Stomach (tissue), 9 donors: ENCODE data around the gene GBP5. TPM values are rescaled to one million over a fixed set of nuclear protein-coding genes. Genes with fewer than 3 reads are reported as not detected.

Source experiments
- DNase-seq, 2 donors: peaks; one replicate each; pipeline versions ENCODE4 v3.0.0 to v3.0.0-alpha.2; 2013 to 2019
- H3K27ac ChIP-seq, 5 donors: fragments of 200-600 bp in 4 of 5; sonication (generic) in 4 of 5; one replicate each; pipeline ENCODE4 v1.5.1; 2013 to 2019; ENCODE audit warnings: mild to moderate bottlenecking in 1 of 5, moderate library complexity in 1 of 5
- H3K27me3 ChIP-seq, 3 donors: fragments of 200-600 bp; sonication (generic); one replicate each; pipeline ENCODE4 v1.5.1; 2017 to 2019; ENCODE audit warnings: mixed run types in 1 of 3
- H3K36me3 ChIP-seq, 4 donors: fragments of 200-600 bp; sonication (generic); 1 replicate in 3 of 4; 2 replicates in 1 of 4; pipeline ENCODE4 v1.5.1; 2016 to 2019
- H3K4me1 ChIP-seq, 4 donors: fragments of 200-600 bp; sonication (generic); one replicate each; pipeline ENCODE4 v1.5.1; 2016 to 2019
- H3K4me3 ChIP-seq, 4 donors: fragments of 200-600 bp; sonication (generic) in 3 of 4; one replicate each; pipeline ENCODE4 v1.5.1; 2016 to 2019; ENCODE audit warnings: mild to moderate bottlenecking in 1 of 4
- H3K9me3 ChIP-seq, 4 donors: fragments of 200-600 bp; sonication (generic); one replicate each; pipeline ENCODE4 v1.5.1; 2016 to 2019
- EP300 ChIP-seq: sonication (generic); formaldehyde crosslinking; IDR thresholded peaks from one replicate; pipeline ENCODE4 v1.6.1; 2017; ENCODE audit warnings: antibody characterized with exemption
- POLR2A ChIP-seq, 4 donors: fragments of 450-650 bp; IDR thresholded peaks; one replicate each; pipeline ENCODE4 v1.6.1; 2016; ENCODE audit warnings: antibody characterized with exemption in 4 of 4, control low read depth in 2 of 4, mild to moderate bottlenecking in 1 of 4, moderate library complexity in 1 of 4
- POLR2AphosphoS5 ChIP-seq, 3 donors: sonication (generic); formaldehyde crosslinking; IDR thresholded peaks; one replicate each; pipeline ENCODE4 v1.6.1; 2016; ENCODE audit warnings: antibody characterized with exemption in 3 of 3
- WGBS, 5 donors: extraction: QIAGEN DNeasy Blood & Tissue Kit in 3 of 5; methylation state at CpG; one replicate each; pipeline versions ENCODE4 v1.1.5 to v1.1.7; 2013 to 2018; 5-methylcytosine and 5-hydroxymethylcytosine counted together
- intact Hi-C: fragments of 100-400 bp; cut with DNase I; formaldehyde crosslinking; loops from one replicate; pipeline ENCODE4 v1.15.1; 2023; ENCODE audit warnings: low total_unique reads
- polyA plus RNA-seq, 3 donors: library from polyadenylated mRNA; stranded (reverse); fragments of 200-250 nt; gene quantifications; one replicate each; pipeline ENCODE4 v1.2.3, GENCODE V29; 2013
- total RNA-seq, 5 donors: library from RNA; depleted of rRNA; stranded (reverse); fragments of >200 nt; gene quantifications; one replicate each; pipeline versions ENCODE4 v1.1.0 to v1.2.3, GENCODE V29; 2014 to 2016
- TF ChIP-seq, protein P1 (sequence below), 7 experiments: fragments of 450-650 bp in 4 of 7; fragments of 200-600 bp in 3 of 7; sonication (generic) in 3 of 7; IDR thresholded peaks; one replicate each; pipeline ENCODE4 v1.5.1; 2016 to 2019; ENCODE audit warnings: antibody characterized with exemption in 7 of 7, control low read depth in 2 of 7, mild to moderate bottlenecking in 1 of 7
- donor health status: healthy with polysubstance abuse.
- donor health status: Bipolar disorder and iron deficiency.
- donor health status: healthy.

GBP5 gene
- total and polyA plus RNA-seq, 8 donors = 0.75 to 28.6 (median 2.5) TPM; not detected in 2

DNA sequence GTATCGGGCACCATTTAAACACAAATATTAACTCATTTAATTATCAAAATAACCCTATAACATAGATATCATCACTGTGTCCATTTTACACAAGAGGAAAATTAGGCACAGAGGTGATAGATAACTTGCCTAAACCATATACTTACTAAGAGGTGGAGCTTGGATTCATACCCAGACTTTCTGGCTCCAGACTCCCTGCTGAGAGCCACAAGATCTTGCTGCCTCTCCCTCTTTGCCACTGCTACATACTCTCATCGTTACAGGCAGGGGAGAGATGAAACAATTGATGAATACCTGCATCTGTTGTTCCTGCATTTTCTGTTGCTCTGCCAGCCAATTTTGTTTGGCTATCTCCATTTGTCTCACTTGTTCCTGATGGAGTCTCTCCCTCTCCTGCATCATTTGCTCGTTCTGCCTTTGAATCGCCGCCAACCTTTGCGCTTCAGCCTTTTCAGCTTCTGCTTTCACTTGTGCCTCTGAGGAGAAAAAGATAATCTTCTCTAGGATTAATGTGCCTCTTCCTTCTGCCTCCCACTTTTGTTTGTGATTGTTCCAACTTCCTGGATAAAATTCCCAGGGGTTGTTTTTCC, 10.6 kb downstream of the GBP5 start:
- WGBS, 5 donors = 30 to 49% (median 48%) methylated on average over 6 of the region's 6 CpGs
- H3K9me3 ChIP-seq = no peaks in the 10 kb centered on the region
- H3K4me3 ChIP-seq = peak overlapping the region; percentile 2 to 25 (median 16)

GRCh38 chr1:89260566-89261255, 11.9 kb downstream of the GBP5 start:
- no peaks in the 10 kb centered on the region for H3K36me3 ChIP-seq
- intact Hi-C loops = no loop called here
- no peak for TF ChIP-seq POLR2A (IDR thresholded peaks at IDR 0.05)
- no peak for TF ChIP-seq POLR2AphosphoS5 (IDR thresholded peaks at IDR 0.05)
- TF ChIP-seq EP300 = no peak
- TF ChIP-seq, protein P1, sequence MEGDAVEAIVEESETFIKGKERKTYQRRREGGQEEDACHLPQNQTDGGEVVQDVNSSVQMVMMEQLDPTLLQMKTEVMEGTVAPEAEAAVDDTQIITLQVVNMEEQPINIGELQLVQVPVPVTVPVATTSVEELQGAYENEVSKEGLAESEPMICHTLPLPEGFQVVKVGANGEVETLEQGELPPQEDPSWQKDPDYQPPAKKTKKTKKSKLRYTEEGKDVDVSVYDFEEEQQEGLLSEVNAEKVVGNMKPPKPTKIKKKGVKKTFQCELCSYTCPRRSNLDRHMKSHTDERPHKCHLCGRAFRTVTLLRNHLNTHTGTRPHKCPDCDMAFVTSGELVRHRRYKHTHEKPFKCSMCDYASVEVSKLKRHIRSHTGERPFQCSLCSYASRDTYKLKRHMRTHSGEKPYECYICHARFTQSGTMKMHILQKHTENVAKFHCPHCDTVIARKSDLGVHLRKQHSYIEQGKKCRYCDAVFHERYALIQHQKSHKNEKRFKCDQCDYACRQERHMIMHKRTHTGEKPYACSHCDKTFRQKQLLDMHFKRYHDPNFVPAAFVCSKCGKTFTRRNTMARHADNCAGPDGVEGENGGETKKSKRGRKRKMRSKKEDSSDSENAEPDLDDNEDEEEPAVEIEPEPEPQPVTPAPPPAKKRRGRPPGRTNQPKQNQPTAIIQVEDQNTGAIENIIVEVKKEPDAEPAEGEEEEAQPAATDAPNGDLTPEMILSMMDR (IDR thresholded peaks at IDR 0.05) = no peak
- H3K9me3 ChIP-seq = no peaks in the 10 kb centered on the region
- peaks cover 13 to 36% (median 26%) of the 10 kb centered on the region in 4 donors for H3K4me1 ChIP-seq
- H3K27me3 ChIP-seq = no peaks in the 10 kb centered on the region
- WGBS, 5 donors = 49 to 78% (median 64%) methylated on average over 5 of the region's 5 CpGs
- H3K27ac ChIP-seq = peak overlapping the region in 3 of 5 donors; percentile 15 to 56 (median 35)
- peak in 1 of 2 donors; percentile 54 for DNase-seq
- no peak overlapping the region for H3K4me3 ChIP-seq

More for the DNA sequence above, 10.6 kb downstream of the GBP5 start:
- Histone ChIP-seq H3K27me3 (no peaks in the 10 kb centered on the region), H3K36me3 (no peaks in the 10 kb centered on the region), H3K27ac (peak overlapping the region in 4 of 5 donors; percentile 4 to 56 (median 19)), H3K4me1 (peaks cover 13 to 36% (median 26%) of the 10 kb centered on the region in 4 donors)
- DNase-seq = peak in 1 of 2 donors; percentile 59
- intact Hi-C loops = no loop called here
- TF ChIP-seq POLR2AphosphoS5 (IDR thresholded peaks at IDR 0.05) (no peak), POLR2A (IDR thresholded peaks at IDR 0.05) (no peak), EP300 (no peak)
- TF ChIP-seq, protein P1 (IDR thresholded peaks at IDR 0.05) = no peak

DNA sequence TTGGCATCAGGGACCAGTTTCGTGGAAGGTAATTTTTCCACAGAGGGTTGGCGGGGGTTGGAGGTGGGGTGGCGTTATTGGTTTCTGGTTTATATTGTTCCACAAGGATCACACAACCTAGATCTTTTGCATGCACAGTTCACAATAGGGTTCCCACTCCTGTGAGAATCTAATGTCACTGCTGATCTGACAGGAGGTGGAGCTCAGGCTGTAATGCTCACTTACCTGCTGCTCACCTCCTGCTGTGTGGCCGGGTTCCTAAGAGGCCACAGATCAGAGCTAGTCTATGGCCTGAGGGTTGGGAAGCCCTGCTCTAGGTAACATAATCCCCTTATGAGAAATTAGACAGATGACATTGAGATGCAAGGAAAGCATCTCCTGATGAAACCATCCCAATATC, 12.6 kb downstream of the GBP5 start:
- no peak for DNase-seq
- Histone ChIP-seq H3K9me3 (no peaks in the 10 kb centered on the region), H3K36me3 (no peaks in the 10 kb centered on the region), H3K4me3 (no peak overlapping the region), H3K27me3 (no peaks in the 10 kb centered on the region), H3K27ac (peak overlapping the region in 2 of 5 donors; percentile 35 to 56), H3K4me1 (peaks cover 13 to 36% (median 26%) of the 10 kb centered on the region in 4 donors)
- intact Hi-C loops = no loop called here
- TF ChIP-seq, protein P1 (IDR thresholded peaks at IDR 0.05) = no peak
- TF ChIP-seq POLR2A (IDR thresholded peaks at IDR 0.05) = no peak
- no peak for TF ChIP-seq EP300
- no peak for TF ChIP-seq POLR2AphosphoS5 (IDR thresholded peaks at IDR 0.05)
- WGBS, 5 donors = 80 to 94% (median 87%) methylated on average over 4 of the region's 4 CpGs

- WGBS, 5 donors = 76 to 81% (median 78%) methylated on average over 11 of the region's 11 CpGs
- peak overlapping the region in 1 of 5 donors; percentile 35 for H3K27ac ChIP-seq
- no peaks in the 10 kb centered on the region for H3K36me3 ChIP-seq
- no peak overlapping the region for H3K4me3 ChIP-seq
- H3K9me3 ChIP-seq = no peaks in the 10 kb centered on the region
- peak in 1 of 2 donors; percentile 37 for DNase-seq
- intact Hi-C loops = no loop called here
- peaks cover 13 to 36% (median 26%) of the 10 kb centered on the region in 4 donors for H3K4me1 ChIP-seq
- TF ChIP-seq, protein P1 (IDR thresholded peaks at IDR 0.05) = no peak
- TF ChIP-seq POLR2A (IDR thresholded peaks at IDR 0.05) (no peak), POLR2AphosphoS5 (IDR thresholded peaks at IDR 0.05) (no peak), EP300 (no peak)
- H3K27me3 ChIP-seq = no peaks in the 10 kb centered on the region
These were observed 13.2 kb downstream of the GBP5 start for GRCh38 chr1:89259283-89259971.
